Naive B cell (primary cell): ENCODE results near the gene DAB2IP. TPM values are rescaled to one million over a fixed set of nuclear protein-coding genes. Genes with fewer than 3 reads are reported as not detected.

Experiments
- ATAC-seq, 2 donors: fragments of 150-1000 bp; cut with Tn5 transposase; 2 replicates each; pipeline ENCODE4 v1.10.0; 2021; ENCODE audit warnings: low read depth in 2 of 2, mild to moderate bottlenecking in 2 of 2, moderate library complexity in 2 of 2
- DNase-seq: peaks from one replicate; pipeline ENCODE4 v3.0.0; 2022
- H3K27ac Mint-ChIP-seq, 6 donors: one replicate each; pipeline ENCODE4 v1.8.0; 2020 to 2022; ENCODE audit warnings: mild to moderate bottlenecking in 6 of 6, mixed read lengths in 6 of 6, moderate library complexity in 5 of 6, inconsistent platforms in 2 of 6
- H3K27me3 Mint-ChIP-seq, 3 donors: one replicate each; pipeline ENCODE4 v1.8.0; 2021 to 2022; ENCODE audit warnings: mixed read lengths in 3 of 3, mild to moderate bottlenecking in 1 of 3
- H3K36me3 Mint-ChIP-seq, 2 donors: one replicate each; pipeline ENCODE4 v1.8.0; 2020 to 2022; ENCODE audit warnings: mixed read lengths in 2 of 2, inconsistent platforms in 1 of 2, mild to moderate bottlenecking in 1 of 2
- H3K4me1 Mint-ChIP-seq, 3 donors: one replicate each; pipeline ENCODE4 v1.8.0; 2020 to 2022; ENCODE audit warnings: mixed read lengths in 3 of 3, inconsistent platforms in 1 of 3, mild to moderate bottlenecking in 1 of 3, moderate library complexity in 1 of 3
- H3K4me3 Mint-ChIP-seq, 8 donors: one replicate each; pipeline ENCODE4 v1.8.0; 2020 to 2022; ENCODE audit warnings: mild to moderate bottlenecking in 8 of 8, mixed read lengths in 8 of 8, moderate library complexity in 8 of 8, inconsistent platforms in 2 of 8
- H3K9me3 Mint-ChIP-seq, 7 donors: one replicate each; pipeline ENCODE4 v1.8.0; 2020 to 2022; ENCODE audit warnings: mixed read lengths in 7 of 7, mild to moderate bottlenecking in 5 of 7, inconsistent platforms in 2 of 7, moderate library complexity in 1 of 7
- polyA plus RNA-seq, 6 donors: library from polyadenylated mRNA; unstranded; fragments of 300-500 nt; fragmentation: Illumina TruSeq; gene quantifications; one replicate each; pipeline ENCODE4 v1.2.3, GENCODE V29; 2021; ENCODE audit warnings: low read depth in 6 of 6

The DAB2IP gene
- polyA plus RNA-seq, 6 donors from 2014 or later: not detected

- Mint-ChIP-seq H3K9me3 (no peaks in the 10 kb centered on the region), H3K27ac (no peak overlapping the region), H3K4me1 (peaks cover 0 to 7% (median 0%) of the 10 kb centered on the region in 3 donors), H3K4me3 (no peak overlapping the region), H3K36me3 (no peaks in the 10 kb centered on the region), H3K27me3 (peaks cover 0 to 13% (median 6%) of the 10 kb centered on the region in 3 donors)
- DNase-seq (no peak), ATAC-seq (no peak)
Measured at GRCh38 chr9:121820286-121821005, 169.0 kb downstream of the DAB2IP start.

GRCh38 chr9:121821326-121821725 lies 169.9 kb downstream of the DAB2IP start:
- Mint-ChIP-seq H3K9me3 (no peaks in the 10 kb centered on the region), H3K36me3 (no peaks in the 10 kb centered on the region), H3K27me3 (peaks cover 0 to 13% (median 6%) of the 10 kb centered on the region in 3 donors), H3K4me1 (peaks cover 0 to 7% (median 0%) of the 10 kb centered on the region in 3 donors), H3K27ac (no peak overlapping the region), H3K4me3 (no peak overlapping the region)
- no peak for ATAC-seq
- DNase-seq: no peak

- Mint-ChIP-seq H3K4me3 (no peak overlapping the region), H3K27me3 (peaks cover 0 to 13% (median 6%) of the 10 kb centered on the region in 3 donors), H3K4me1 (peaks cover 0 to 7% (median 0%) of the 10 kb centered on the region in 3 donors), H3K36me3 (no peaks in the 10 kb centered on the region), H3K9me3 (no peaks in the 10 kb centered on the region), H3K27ac (no peak overlapping the region)
- DNase-seq (no peak), ATAC-seq (no peak)
Measured at GRCh38 chr9:121822093-121823085, 171.0 kb downstream of the DAB2IP start.

GRCh38 chr9:121823451-121824169 lies 172.2 kb downstream of the DAB2IP start:
- no peaks in the 10 kb centered on the region for H3K9me3 Mint-ChIP-seq
- ATAC-seq (no peak), DNase-seq (no peak)
- H3K27ac Mint-ChIP-seq: no peak overlapping the region
- H3K4me1 Mint-ChIP-seq: peaks cover 0 to 7% (median 0%) of the 10 kb centered on the region in 3 donors
- no peaks in the 10 kb centered on the region for H3K36me3 Mint-ChIP-seq
- H3K27me3 Mint-ChIP-seq: peaks cover 0 to 5% (median 3%) of the 10 kb centered on the region in 3 donors
- H3K4me3 Mint-ChIP-seq: no peak overlapping the region

- Mint-ChIP-seq H3K27me3 (no peaks in the 10 kb centered on the region), H3K9me3 (no peaks in the 10 kb centered on the region), H3K36me3 (no peaks in the 10 kb centered on the region), H3K4me3 (no peak overlapping the region), H3K4me1 (peaks cover 0 to 2% (median 0%) of the 10 kb centered on the region in 3 donors), H3K27ac (peak overlapping the region in 1 of 6 donors; percentile 44)
- DNase-seq (no peak), ATAC-seq (no peak)
Measured at GRCh38 chr9:121824651-121825030, 173.2 kb downstream of the DAB2IP start.

GRCh38 chr9:121825031-121825691 lies 173.7 kb downstream of the DAB2IP start:
- DNase-seq (no peak), ATAC-seq (no peak)
- H3K36me3 Mint-ChIP-seq: no peaks in the 10 kb centered on the region
- H3K27me3 Mint-ChIP-seq: no peaks in the 10 kb centered on the region
- H3K4me1 Mint-ChIP-seq: no peaks in the 10 kb centered on the region
- H3K4me3 Mint-ChIP-seq: no peak overlapping the region
- no peaks in the 10 kb centered on the region for H3K9me3 Mint-ChIP-seq
- H3K27ac Mint-ChIP-seq: peak overlapping the region in 1 of 6 donors; percentile 44

- no peaks in the 10 kb centered on the region for H3K36me3 Mint-ChIP-seq
- DNase-seq (no peak), ATAC-seq (no peak)
- H3K4me1 Mint-ChIP-seq: no peaks in the 10 kb centered on the region
- peak overlapping the region in 2 of 6 donors; percentile 28 to 48 for H3K27ac Mint-ChIP-seq
- no peaks in the 10 kb centered on the region for H3K27me3 Mint-ChIP-seq
- no peaks in the 10 kb centered on the region for H3K9me3 Mint-ChIP-seq
- H3K4me3 Mint-ChIP-seq: no peak overlapping the region
Measured at GRCh38 chr9:121826711-121827110, 175.3 kb downstream of the DAB2IP start.

GRCh38 chr9:121827251-121827967 lies 176.0 kb downstream of the DAB2IP start:
- H3K27me3 Mint-ChIP-seq: no peaks in the 10 kb centered on the region
- ATAC-seq: no peak
- no peak overlapping the region for H3K4me3 Mint-ChIP-seq
- no peaks in the 10 kb centered on the region for H3K36me3 Mint-ChIP-seq
- DNase-seq: no peak
- no peaks in the 10 kb centered on the region for H3K4me1 Mint-ChIP-seq
- no peaks in the 10 kb centered on the region for H3K9me3 Mint-ChIP-seq
- no peak overlapping the region for H3K27ac Mint-ChIP-seq

GRCh38 chr9:121830441-121831140 lies 179.2 kb downstream of the DAB2IP start:
- H3K9me3 Mint-ChIP-seq: no peaks in the 10 kb centered on the region
- peak overlapping the region in 1 of 6 donors; percentile 63 for H3K27ac Mint-ChIP-seq
- H3K4me1 Mint-ChIP-seq: no peaks in the 10 kb centered on the region
- no peak for DNase-seq
- no peak for ATAC-seq
- no peaks in the 10 kb centered on the region for H3K27me3 Mint-ChIP-seq
- H3K36me3 Mint-ChIP-seq: no peaks in the 10 kb centered on the region
- peak overlapping the region in 1 of 8 donors; percentile 42 for H3K4me3 Mint-ChIP-seq

GRCh38 chr9:121831869-121832268 lies 180.4 kb downstream of the DAB2IP start:
- no peaks in the 10 kb centered on the region for H3K27me3 Mint-ChIP-seq
- no peak overlapping the region for H3K27ac Mint-ChIP-seq
- no peak for ATAC-seq
- DNase-seq: no peak
- no peaks in the 10 kb centered on the region for H3K36me3 Mint-ChIP-seq
- no peaks in the 10 kb centered on the region for H3K9me3 Mint-ChIP-seq
- no peaks in the 10 kb centered on the region for H3K4me1 Mint-ChIP-seq
- H3K4me3 Mint-ChIP-seq: no peak overlapping the region

GRCh38 chr9:121833061-121833460 lies 181.6 kb downstream of the DAB2IP start:
- DNase-seq (no peak), ATAC-seq (no peak)
- Mint-ChIP-seq H3K4me3 (peak overlapping the region in 1 of 8 donors; percentile 5), H3K27ac (no peak overlapping the region), H3K27me3 (no peaks in the 10 kb centered on the region), H3K9me3 (no peaks in the 10 kb centered on the region), H3K4me1 (no peaks in the 10 kb centered on the region), H3K36me3 (no peaks in the 10 kb centered on the region)
